HEK293 (cell line): ENCODE results near the gene WBP2NL.

Experiments used
- CTCF ChIP-seq: fragments of 450-650 bp; formaldehyde crosslinking; IDR thresholded peaks from 2 replicates; pipeline ENCODE4 v1.5.1; 2016; ENCODE audit warnings: missing biosample characterization, missing genetic modification characterization
- YY1 ChIP-seq: fragments of 450-650 bp; formaldehyde crosslinking; IDR thresholded peaks from 2 replicates; pipeline ENCODE4 v1.5.1; 2018; ENCODE audit warnings: missing biosample characterization, missing genetic modification characterization
- ZNF398 ChIP-seq: fragments of 450-650 bp; formaldehyde crosslinking; IDR thresholded peaks from 2 replicates; pipeline ENCODE4 v1.5.1; 2017; ENCODE audit warnings: missing biosample characterization, missing genetic modification characterization

GRCh38 chr22:41996826-41997225, 1.8 kb upstream of the WBP2NL start:
- TF ChIP-seq CTCF = no peak
- no peak for TF ChIP-seq ZNF398 (tag by site-specific recombination)
- TF ChIP-seq YY1 (tag by site-specific recombination) = no peak
